GM19372 (cell line): ENCODE measurements around the gene TCAIM.

Source experiments
- ATAC-seq: cut with Tn5 transposase; IDR thresholded peaks from one replicate; pipeline ENCODE4 v1.9.1; 2021; ENCODE audit warnings: mild to moderate bottlenecking, low read depth, moderate library complexity; ENCODE audit not compliant: unreplicated experiment

Gene TCAIM

GRCh38 chr3:44442596-44443309, 104.2 kb downstream of the TCAIM start:
- ATAC-seq: no peak

- no peak for ATAC-seq
These were observed 105.9 kb downstream of the TCAIM start for GRCh38 chr3:44444437-44444836.

GRCh38 chr3:44444896-44445691, 106.5 kb downstream of the TCAIM start:
- ATAC-seq: no peak

GRCh38 chr3:44445786-44446185, 107.2 kb downstream of the TCAIM start:
- no peak for ATAC-seq

- no peak for ATAC-seq
These were observed 108.4 kb downstream of the TCAIM start for GRCh38 chr3:44446929-44447328.

GRCh38 chr3:44451441-44451840, 112.9 kb downstream of the TCAIM start:
- no peak for ATAC-seq

GRCh38 chr3:44454258-44454657, 115.7 kb downstream of the TCAIM start:
- no peak for ATAC-seq

GRCh38 chr3:44455318-44455717, 116.8 kb downstream of the TCAIM start:
- no peak for ATAC-seq
